Measurements from ENCODE around the gene UBXN7.
"Not testable (repeated sequence)": the region's sequence is repeated elsewhere in the genome, so short reads cannot be mapped to it uniquely, and the experiment has no call there.

Gene UBXN7

DNA sequence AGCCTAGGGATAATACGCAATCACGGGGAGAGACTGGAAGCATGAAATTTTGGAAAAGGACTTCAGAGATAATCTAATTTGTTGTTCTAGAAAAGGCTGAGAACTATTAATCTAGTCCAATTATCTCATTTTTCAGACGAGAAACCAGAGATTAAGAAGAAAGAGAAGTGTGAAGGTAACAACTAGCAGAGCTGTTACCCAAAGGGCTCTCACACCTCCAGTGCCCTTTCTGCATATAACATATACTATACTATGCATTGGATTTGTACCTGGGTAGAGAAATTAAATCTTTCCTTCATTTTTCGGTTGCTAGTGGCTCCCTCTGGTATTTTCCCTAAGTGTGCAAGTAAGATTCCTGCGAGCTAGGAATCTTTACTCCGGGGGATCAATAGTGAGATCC lies 80.7 kb downstream of the UBXN7 start:
- no peak for DNase-seq

DNA sequence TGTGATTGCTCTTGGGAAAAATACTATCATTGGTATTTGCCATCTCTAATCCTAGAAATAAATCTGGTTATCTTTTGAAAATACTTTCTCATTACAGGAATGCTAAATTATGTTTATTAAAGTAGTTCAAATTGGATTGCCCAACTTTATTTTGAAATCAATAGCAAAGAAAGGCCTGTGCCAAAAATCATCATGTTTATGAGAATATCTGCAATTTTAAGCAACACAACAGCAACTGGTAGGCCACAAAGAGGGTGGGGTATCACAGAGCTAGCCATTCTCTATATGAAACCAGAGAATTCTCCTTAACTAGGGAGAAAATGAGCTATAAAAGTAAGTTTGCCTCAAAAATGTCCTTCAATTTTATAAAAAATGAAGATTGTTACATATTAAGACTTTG lies 82.2 kb downstream of the UBXN7 start:
- DNase-seq = no peak

DNA sequence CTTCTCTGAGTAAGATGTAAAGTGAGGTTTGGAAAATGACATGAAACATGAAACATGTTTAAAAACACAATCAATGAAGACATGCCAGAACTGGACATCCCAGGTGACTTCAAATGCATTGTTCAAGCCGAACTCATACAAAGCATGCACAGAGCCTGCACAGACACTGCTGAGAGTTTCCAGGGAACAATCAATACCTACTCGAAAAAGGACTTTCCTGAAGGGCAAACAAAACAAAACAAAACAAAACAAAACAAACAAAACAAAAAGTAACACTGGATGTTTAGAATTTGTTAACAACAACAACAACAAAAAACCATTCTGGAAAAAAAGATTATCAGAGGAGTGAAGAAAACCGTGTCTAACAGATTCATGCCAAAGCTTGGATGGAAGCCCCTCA lies 83.5 kb downstream of the UBXN7 start:
- DNase-seq = no peak

DNA sequence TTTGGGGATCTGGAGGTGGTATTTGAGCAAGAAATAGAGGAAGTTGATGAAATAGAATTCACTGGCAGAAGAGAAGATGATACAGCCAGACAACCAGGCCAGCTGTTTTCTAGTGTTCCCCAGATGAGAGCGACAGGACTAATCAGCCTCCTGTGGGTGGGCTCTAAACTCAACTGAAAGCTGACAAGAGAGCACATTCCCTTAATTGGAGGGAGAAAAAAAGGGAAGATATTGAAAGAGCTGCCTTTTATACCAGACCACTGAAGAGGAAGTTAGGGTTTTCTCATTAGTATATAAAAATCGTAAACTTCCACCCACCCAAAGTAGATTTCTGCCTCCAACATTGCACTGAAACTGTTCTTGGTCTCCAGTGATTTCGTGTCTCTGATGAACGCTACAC lies 87.6 kb downstream of the UBXN7 start:
- no peak for DNase-seq

GRCh38 chr3:196343917-196344316 lies 88.3 kb downstream of the UBXN7 start:
- DNase-seq = not testable (repeated sequence)

GRCh38 chr3:196341137-196341536 lies 91.1 kb downstream of the UBXN7 start:
- no peak for DNase-seq

DNA sequence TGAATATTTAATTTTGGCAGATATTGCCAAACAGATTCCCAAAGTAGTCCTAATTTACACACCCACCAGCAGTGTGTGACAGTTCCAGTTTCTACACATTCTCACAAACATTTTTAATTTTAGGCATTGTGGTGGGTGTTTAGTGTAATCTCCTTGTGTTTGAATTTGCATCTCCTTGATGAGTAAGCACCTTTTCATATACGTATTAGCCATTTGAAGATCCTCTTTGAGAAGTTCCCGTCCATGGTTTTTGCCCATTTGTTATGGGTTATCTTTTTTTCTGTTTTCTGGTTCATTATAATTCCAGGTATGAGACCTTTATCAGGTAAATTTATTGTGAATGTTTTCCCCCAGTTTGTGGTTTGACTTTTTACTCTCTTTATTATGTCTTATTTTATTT lies 91.8 kb downstream of the UBXN7 start:
- no peak for DNase-seq

GRCh38 chr3:196339493-196340254 lies 92.6 kb downstream of the UBXN7 start:
- DNase-seq = peak; percentile 66

GRCh38 chr3:196339044-196339443 lies 93.2 kb downstream of the UBXN7 start:
- DNase-seq = peak; percentile 25

DNA sequence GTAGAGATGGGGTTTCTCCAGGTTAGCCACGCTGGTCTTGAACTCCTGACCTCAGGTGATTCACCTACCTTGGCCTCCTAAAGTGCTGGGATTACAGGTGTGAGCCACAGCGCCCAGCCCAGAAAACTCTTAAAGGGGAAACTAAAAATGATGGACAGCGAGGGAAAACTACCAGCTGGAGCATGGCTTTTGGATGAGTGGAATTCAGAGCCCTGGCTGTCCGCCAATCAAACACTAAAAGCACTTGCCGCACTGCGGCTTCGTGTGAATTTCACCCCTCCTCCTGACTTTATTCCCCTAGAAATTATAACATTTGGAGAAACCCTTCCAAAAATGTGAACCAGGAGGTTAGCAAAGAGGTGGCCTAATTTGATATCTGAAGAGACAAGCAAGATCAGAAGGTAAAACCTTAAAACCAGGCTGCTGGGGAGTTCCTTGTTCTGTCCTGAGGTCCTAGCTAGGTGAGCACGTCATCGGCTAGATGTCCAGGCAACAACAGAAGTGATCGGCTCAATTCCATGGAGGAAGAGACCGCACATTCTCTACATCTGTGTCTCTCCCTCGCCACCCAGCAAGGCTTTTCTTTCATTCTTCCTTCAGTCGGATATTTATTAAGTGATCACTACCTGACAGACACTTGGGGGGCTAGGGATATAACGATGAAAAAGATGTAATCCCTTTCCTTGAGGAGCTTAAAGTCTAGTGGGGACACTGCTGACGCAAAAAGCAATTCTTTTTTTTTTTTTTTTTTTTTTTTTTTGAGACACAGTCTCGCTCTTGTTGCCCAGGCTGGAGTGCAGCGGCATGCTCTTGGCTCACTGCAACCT lies 95.7 kb downstream of the UBXN7 start:
- peak; percentile 32 for DNase-seq

GRCh38 chr3:196335503-196335948 lies 96.7 kb downstream of the UBXN7 start:
- peak; percentile 40 for DNase-seq

- DNase-seq = no peak
These were observed 97.2 kb downstream of the UBXN7 start for GRCh38 chr3:196334982-196335381.

- no peak for DNase-seq
These were observed 100.1 kb downstream of the UBXN7 start for GRCh38 chr3:196332168-196332567.

DNA sequence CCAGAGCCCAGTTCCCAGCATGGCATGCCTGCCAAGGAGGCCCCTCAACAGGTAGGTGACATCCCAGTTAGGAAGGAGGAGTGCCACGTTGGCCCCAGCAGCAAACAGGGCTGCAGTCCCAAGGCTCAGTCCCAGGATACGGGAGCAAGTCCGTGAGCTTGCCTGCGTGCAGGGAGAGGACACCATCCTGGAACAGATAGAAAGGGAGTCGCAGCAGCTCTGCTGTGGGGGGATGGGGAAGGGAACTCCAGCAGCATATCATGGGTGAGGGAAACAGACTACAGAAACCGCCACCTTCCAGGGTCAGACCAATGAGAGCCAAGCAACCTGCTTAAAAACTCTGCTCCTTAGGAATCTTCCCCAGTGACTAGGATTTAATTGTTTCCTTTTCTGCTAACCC lies 104.8 kb downstream of the UBXN7 start:
- no peak for DNase-seq

- DNase-seq = no peak
These were observed 105.3 kb downstream of the UBXN7 start for GRCh38 chr3:196326936-196327335.

- peak; percentile 86 for DNase-seq
These were observed 108.5 kb downstream of the UBXN7 start for GRCh38 chr3:196323691-196324090.

DNA sequence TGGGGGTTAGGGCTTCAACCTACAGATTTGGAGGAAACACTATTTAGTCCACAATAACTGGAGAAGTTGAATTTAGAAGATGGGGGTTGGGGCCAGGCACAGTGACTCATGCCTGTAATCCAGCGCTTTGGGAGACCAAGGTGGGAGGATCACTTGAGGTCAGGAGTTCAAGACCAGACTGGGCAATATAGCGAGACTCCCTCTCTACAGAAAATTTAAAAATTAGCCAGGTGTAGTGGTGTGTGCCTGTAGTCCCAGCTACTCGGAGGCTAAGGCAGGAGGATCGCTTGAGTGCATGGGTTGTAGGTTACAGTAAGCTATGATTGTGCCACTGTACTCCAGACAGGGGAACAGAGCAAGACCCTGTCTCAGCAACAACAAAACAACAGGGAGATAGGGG lies 109.2 kb downstream of the UBXN7 start:
- no peak for DNase-seq

- DNase-seq = no peak
These were observed 111.1 kb downstream of the UBXN7 start for GRCh38 chr3:196321162-196321561.

DNA sequence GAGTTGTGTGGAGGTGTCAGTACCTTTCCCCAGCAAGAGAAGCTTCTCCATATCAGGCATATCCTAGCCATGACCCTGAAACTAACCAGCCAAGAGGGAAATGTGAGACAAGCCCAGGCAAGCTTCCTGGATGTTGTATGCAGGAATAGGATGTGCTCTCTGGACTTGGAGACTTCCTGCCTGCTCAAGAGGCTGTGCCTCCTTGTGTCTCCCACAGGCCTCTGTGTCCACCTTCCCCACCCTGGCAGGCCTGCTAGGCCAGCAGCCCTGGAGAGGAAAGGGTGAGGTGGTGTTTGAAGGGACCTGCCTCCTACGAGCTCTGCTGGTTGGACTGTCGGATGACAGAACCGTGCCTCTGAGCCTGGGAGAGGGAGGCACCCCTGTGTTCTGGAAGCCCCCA lies 112.1 kb downstream of the UBXN7 start:
- DNase-seq = peak; percentile 61

GRCh38 chr3:196317687-196318467 lies 114.3 kb downstream of the UBXN7 start, which contains the start of gene DYNLT2B:
TSS of gene DYNLT2B (minus strand) at chr3:196318240. CDS start at chr3:196318152, 88 bp downstream.
- peak; percentile 97 for DNase-seq

DNA sequence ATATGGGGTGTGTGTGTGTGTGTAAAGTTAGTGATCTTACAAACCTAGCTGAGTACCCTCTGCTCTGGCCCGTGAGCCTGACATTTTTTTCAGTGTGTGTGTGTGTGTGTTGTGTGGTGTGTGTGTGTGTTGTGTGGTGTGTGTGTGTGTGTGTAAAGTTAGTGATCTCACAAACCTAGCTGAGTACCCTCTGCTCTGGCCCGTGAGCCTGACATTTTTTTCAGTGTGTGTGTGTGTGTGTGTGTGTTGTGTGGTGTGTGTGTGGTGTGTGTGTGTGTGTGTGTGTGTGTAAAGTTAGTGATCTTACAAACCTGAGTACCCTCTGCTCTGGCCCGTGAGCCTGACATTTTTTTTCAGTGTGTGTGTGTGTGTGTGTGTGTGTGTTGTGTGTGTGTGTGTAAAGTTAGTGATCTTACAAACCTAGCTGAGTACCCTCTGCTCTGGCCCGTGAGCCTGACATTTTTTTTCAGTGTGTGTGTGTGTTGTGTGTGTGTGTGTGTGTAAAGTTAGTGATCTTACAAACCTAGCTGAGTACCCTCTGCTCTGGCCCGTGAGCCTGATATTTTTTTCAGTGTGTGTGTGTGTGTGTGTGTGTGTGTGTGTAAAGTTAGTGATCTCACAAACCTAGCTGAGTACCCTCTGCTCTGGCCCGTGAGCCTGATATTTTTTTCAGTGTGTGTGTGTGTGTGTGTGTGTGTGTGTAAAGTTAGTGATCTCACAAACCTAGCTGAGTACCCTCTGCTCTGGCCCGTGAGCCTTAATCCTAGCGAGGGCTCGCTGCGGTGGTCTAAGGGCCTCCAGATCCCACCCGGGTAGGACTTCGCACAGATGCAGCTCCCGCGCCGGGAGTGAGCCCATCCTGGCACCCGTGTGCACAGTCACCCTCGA lies 115.2 kb downstream of the UBXN7 start:
- DNase-seq = not testable (repeated sequence)

DNA sequence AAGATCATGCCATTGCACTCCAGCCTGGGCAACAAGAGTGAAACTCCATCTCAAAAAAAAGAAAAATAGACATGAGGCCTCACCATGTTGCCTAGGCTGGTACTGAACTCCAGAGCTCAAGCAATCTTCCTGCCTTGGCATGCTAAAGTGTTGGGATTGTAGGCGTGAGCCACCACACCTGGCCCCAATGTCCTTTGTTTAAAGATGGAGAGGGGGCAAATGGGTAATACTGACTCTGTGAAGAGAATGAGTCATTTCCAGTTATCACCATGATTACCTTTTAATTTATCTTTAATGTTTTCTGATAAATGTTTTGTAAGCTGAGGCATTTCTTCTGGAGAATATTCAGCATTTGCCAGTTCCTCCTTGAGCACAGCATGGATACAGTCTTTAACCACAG lies 116.4 kb downstream of the UBXN7 start:
- DNase-seq = no peak
